HG03460 (cell line): ENCODE results near the gene BICDL1.

Experiments
- ATAC-seq: cut with Tn5 transposase; IDR thresholded peaks from one replicate; pipeline ENCODE4 v1.9.1; 2021; ENCODE audit not compliant: unreplicated experiment

The BICDL1 gene

DNA sequence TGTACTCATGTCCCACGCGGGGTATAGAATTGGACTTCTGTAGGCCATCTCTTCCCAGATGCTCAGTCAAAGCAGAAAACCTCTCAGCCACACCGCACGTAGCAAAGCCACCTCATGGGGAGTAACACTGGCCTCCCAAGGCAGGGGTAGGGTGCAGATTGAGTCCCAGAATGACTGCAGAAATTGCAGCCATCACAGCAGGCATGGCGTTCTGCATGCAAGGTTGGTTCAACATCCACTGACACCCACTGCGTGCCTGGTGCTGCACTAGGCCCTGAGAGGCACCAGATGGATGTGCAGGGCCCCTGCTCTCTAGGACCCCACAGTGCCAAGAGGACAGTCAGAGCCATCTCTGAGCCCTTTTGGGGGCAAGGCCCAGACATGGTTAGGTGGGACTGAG lies 87.6 kb downstream of the BICDL1 start:
- no peak for ATAC-seq

DNA sequence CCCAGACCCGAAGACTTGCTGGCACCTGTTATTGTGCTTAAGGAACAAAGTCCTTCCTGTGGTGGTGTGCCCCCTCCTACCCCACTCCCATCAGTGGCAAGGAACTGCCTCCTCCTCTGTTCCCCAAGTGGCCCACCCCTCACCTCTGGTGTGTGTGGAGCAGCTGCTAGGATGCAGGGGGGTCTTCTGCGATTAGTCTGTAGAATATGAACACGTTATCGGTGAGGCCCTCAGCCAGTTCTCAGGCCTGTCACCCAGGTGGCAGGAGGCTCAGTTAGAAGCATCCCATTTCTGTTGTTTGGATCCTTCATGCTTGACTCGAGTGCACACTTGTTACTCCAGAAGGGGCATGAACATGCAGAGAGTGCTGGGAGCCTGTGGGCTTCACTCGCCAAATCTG lies 88.2 kb downstream of the BICDL1 start:
- no peak for ATAC-seq

DNA sequence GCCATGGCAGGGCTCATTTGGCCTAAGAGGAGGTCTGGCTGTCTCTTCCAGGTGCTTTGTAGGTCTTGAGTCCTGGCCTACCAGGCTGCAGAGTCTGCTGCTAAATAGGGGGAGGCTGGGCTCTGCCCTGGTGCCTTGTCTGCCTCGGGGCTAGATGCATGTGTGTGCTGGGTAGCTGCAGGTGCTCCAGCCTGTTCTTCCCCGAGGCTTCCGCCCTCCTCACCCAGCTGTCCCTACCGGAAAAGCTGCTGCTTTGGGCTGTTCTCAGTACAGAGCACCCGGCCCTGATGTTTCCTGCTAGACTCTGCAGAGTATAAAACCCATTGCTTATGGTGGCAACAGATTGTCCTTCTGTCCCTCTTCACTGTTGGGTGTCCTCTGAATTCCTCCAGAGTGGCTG lies 89.8 kb downstream of the BICDL1 start:
- no peak for ATAC-seq

DNA sequence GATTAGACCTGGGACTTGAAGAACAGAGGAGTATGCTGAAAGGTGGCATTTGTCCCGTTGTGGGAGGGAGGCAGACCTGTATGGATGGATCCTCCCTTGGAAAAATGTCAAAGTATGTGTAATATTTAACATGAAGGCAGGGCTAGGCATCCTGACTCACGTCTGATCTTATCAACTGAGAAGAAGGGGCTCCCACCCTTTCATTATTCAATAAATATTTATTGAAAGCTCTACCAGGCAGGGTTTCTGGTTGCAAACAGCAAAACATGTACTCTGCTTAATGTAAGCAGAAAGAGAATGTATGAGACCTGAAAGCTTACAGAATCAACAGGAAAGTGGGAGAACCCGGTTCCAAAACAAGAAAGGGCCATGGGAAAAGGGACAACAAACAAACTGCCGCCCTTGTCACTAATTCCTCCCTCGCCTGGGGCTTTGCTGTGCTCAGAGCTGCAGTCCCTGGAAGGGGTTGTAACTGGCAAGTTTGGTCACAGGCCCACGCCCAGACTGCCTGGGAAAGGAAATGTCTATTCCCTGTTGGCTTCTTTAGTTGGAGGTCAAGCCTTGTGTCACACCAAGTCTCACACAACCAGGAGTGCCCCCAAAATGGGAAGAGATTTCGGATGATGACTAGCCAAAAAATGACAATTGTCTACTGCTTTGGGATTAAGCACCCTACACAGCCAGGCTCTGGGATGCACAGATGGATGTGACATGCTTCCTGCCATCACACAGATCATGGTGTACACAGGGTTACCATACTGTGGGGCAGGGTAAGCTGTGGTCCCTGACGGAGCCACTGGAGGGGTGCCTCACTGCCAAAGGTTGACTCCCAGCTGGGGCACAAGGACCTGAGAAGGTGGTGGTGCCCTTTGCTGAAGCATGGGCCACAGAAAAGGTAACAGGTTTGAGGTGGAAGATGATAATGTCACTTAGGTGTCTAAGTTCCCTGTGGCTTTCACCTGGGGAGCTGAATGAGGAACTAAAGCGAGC lies 90.7 kb downstream of the BICDL1 start:
- ATAC-seq = no peak

DNA sequence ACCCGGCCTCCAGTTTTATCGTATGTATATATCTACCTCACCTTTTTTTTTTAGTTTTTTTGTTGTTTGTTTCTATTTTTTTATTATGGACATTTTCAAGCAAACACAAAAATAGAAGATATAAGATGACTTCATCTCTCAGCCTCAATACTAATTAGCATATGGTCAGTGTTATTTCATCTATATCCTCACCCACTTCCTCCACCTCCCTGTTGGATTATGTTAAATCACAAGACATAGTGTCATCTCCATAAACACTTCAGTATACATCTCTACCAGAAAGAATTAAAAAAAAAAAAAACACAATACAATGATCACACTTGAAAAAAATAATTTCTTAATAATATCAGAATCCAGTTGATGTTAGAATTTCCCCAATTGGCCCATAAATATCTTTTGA lies 92.6 kb downstream of the BICDL1 start:
- no peak for ATAC-seq

DNA sequence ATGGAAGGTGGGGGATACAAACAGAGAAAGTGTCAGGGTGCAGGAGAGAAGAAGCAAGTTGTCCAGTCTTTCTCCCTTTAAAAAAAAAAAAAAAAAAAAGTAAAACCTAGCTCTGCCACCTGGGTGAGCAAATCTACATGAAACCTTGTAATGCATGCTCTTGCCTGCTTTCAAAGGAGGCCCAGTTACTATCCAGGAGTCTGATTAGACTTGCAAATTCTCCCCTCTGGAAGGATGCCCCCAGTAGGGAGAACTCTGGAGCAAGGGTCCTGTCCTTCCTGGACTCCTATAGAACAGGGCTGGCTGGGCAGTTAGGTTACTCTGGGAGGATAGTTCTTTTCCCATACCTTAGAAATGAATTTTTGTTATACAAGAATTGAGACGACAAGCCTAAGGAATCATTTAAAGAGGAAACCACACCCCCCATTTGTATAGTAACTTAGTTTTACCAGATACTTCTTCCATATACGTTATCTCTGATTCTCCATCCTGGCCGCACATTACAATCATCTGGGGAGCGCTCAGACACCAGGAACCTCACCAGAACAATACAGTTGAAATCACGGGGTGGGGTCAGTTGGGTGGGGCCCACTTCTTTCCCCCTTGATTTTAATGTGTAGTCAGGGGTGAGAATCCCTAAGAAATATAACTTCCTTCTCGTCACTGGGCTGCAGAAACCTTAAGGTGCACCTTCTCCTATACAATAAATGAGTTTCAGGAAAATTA lies 97.0 kb downstream of the BICDL1 start:
- ATAC-seq = no peak

DNA sequence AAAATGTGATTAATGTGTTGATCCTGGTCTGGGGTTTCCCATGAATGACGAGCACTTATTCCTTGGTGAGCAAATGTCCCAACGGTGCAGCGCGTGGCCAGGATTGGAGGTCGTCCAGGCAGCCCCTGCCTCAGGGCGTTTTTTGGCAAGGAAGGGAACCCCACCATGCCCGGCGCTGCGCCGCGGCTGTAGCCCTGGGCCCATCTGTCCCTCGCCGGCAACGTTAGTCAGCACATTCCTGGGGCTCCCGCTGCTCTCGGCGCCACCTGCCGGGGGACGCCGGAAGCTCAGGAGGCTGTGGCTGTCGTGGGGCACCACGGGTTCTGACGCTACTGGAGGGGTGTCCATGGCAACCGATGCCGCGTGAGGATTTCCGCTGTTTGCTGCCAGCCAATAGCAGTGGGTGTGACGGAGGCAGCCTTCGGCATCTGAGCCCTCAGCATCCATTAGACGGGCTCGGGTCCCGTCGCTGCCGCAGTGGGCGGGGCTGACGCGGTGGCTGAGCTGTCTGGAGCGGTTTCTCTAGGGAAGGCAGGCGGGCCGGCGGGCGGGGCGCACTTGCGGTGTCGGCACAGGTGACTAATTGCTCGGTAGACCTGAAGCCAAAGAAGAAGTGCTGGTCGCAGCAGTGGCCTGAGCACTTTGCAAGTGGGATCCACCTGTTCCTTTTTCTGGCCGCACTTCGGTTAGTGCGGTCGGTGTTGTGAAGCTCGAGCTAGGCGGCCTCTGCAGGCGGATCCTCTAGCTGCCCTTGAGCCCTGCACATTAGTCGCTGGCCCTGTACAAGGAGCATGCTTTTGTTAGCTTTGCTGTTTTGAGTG lies 98.0 kb downstream of the BICDL1 start:
- ATAC-seq = peak; percentile 97

DNA sequence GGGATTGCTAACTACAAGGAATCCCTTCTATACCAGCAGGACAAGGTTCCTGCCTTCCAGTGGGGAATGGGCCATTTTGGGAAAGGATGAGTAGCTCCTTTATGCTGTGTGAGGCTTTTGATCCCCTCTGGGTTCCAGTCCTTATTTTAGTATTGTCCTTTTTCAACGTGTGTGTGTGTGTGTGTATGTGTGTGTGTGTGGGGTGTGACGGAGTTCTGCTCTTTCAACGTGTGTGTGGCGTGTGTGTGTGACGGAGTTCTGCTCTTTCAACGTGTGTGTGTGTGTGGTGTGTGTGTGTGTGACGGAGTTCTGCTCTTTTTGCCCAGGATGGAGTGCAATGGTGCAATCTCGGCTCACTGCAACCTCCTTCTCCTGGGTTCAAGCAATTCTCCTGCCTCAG lies 100.1 kb downstream of the BICDL1 start:
- no peak for ATAC-seq

DNA sequence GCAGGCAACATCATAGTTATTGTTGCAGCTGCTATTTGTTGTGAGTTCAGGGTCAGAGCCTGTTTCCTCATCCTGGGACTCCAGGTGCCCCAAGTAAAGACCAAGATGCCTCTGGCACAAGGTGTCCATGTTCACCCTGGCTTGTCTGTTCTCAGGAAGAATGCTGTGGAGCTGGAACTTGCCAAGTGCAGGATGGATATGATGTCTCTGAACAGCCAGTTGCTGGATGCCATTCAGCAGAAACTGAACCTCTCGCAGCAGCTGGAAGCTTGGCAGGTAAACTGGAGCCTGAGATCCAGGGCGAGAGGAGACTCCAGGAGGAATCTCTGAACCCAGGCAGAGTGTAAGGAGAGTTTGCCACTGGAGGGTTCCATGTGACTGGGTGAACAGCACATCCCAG lies 100.8 kb downstream of the BICDL1 start:
- ATAC-seq = no peak

DNA sequence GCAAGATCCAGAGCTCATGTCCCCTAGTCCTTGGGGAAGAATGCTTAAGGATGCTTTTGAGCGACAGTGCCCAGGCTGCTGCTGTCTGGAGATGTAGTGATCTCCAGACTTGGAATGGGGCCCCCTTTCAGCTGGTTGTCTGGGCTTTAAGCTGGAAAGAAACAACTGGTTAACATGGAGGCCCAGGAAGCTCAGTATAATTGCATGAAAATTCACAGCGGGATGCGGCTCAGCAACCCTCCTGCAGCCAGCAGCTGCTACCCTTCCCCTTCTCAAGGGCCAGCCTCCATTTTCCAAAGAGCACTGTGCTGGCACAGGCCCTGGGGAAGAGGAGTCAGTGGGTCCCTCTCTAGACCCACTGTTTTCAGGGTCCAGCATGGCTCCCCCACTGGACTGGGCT lies 101.2 kb downstream of the BICDL1 start:
- ATAC-seq = no peak

DNA sequence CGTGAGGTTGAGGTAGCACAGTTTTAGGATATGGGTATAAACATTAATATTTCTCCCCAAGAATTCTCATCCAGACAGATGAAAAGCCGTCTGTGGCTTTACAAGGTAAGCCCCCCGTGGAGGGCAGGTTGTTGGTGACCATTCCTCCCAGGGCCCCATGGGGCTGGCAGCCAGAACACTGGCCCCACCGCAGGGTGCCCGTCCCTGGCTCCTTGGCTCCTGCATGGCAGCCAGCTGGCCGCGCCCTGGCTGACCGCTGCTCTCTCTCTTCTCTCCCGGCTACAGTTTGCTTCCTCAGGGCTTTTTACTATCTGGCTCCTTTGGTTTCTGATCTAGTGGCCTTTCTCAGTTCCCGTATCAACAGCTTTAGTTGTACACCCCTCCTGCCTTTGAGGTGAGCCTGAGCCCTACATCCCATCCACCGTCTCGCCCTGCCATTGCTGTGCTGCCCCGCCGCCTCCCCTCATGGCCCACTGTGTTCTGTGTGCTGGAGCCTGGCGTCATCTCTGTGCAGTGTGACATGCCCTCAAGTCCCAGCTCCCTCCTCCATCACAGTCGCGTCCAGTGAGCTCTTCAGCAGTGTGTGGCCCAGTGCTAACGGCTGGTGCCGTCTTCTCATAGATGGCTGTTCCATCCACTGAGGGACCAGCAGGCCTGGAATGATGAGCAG lies 101.7 kb downstream of the BICDL1 start:
- no peak for ATAC-seq

DNA sequence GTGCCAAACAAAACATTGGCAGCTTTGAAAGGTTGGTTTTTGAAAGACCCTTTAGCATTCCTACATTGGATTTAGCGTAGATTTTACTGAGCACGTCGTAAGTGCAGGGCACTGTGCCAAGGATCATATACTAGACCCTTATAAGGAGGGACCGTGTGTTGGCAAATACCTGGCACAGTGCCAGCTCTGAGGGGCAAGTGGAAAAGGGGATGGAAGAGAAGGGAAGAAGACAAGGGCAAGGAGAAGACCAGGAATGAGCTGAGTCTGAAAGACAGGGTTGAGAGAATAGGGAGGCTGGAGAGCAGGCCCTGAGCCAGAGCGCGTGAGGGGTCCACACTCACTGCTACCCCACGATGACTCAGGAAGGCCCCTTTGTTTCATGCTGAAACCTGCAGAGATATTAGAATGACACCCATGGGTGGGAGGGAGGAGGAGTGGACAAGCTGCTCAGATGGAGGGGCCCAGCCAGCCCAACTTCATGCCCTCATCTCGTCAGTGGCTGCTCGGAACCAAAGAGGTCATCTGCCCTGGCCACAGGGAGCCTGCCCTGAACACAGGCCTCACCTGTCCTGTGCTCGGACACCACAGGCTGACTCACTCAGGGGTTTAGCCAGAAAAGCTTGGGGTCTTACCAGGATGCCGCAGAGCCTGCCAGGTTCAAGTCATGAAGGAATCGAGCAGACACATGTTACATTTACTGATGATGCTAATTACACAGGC lies 102.5 kb downstream of the BICDL1 start:
- no peak for ATAC-seq

DNA sequence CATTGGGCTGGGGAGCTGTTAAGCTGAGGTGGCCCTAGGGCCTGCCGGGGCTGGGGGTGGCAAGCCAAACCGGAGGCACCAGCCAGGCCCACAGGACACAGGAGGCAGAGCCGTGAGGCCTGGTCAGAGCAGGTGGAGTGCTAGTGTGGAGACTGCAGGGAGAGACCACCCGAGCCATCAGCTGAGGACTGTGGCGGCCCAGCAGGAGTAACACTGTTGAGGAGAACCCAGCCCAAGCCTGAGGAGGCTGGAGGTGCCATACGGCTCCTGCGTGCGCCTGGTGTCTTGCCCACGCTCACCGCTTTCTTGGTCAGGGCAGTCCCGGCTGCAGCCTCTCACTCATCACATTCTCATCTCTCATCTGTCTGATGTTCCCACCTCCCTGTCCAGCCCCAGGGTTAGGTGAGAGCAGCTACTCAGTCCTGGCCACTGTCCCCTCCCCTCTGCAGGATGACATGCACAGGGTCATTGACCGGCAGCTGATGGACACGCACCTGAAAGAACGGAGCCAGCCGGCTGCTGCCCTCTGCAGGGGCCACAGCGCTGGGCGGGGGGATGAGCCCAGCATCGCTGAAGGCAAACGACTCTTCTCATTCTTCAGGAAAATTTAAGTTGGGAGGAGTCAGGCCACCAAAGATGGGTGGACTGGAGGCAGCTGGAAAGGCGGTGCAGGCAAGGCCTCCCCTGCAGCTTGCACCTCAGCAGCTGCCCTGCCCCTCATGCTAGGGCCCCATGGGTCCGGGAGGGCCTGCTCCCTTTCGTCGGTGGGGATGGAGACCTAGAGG lies 103.7 kb downstream of the BICDL1 start:
- no peak for ATAC-seq

DNA sequence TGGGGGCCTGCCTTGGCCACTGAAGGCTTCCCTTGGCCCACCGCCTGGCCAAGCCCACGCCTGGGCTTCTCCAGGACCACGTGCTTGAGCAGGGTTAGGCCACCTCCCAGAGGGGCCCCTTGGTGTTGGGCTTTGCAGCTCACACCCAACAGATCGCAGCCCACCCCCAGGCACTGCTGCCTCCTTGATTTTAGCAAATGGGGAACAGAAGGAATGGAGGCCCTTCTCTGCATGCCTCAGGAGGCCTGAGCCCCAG lies 104.2 kb downstream of the BICDL1 start:
- no peak for ATAC-seq

DNA sequence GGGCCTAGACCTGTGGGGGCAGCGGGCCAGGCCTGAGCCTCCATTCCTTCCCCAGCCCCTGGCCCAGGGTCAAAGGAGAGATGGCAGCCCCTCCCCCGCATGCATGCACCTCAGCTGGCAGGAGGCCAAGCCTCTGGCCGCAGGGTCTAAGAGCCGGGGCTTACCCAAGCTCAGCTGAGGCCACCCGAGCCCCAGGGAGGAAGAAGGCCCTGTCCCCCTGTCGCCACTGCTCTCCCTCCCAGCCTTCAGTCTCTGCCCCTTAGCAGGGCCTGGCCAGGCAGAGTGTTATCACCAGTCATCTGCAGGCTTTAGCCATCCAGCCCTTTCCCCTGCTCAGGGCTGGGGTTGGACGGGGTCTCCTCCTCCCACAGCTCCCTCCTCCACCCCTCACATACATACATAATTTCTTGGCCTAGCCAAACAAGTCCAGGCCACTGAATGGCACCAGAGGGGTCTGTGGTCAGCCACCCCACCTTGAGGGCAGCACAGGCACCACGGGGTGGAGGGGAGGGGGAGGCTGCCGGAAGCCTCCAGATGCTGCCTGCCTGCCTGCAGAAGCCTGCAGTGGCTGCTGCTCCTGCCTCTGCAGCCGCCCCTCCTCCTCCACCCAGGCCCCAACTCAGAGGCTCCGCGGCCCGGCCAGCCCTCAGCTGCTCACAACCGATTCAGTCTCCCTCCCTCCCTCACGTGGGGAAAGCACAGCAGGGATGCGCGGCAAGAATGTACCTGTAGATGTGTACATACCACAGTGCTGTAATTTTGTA lies 104.7 kb downstream of the BICDL1 start:
- ATAC-seq = no peak

DNA sequence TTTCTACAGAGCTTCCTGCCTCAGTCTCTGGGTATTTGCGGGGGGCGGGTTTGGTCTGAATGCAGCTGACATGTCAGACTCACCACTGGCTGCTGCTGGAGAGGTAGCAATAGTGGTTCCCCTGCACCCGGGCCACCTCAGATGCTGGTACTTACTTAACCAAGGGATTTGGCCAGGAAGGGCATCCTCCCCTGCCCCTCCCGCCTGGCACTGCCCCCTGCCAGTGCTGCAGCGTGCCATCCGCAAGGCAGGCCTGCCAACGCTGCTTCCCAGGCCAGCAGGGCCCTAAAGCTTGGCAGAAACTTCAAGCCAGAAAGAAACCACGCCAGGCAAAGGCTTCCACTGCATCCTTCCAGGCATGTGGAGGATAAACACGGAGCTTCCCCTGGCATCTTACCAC lies 105.4 kb downstream of the BICDL1 start:
- ATAC-seq = no peak

DNA sequence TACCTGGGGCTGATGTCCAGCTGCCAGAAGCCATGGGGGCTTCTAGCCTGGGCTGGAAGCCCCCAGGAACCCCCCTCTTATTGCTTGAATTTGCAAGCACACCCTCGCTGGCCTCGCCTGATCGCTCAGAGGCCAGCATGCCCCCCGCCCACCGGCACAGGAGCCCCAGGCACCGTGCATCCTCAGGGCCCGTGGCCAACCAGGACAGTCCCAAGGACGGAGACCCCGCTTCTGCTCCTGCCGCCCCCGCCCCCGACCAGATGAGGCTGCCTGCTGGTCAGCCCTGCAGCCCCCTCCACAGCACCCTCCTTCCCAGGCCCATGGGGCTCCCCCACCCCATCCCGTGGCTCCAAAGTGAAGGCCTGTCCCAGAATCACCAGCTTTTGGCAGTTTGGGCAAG lies 106.3 kb downstream of the BICDL1 start:
- ATAC-seq = no peak

DNA sequence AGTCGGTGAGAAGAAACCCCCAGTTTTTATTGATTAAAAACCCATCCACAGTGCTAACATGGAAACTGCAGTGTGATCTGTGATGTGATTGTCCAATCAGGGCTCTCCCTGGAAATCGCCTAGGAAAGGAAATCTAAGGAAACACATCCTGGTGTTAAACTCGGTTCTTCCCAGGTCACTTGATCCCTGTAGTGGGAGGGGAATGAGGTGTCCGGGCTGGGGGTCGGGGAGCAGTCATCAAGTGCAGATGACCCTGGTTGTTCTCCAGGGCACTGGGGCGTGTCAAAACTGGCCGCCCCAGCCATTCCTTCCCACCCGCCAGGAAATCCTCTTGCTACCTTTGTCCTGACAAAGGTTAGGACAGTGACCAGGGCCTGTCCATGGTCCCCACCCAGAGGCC lies 106.7 kb downstream of the BICDL1 start:
- no peak for ATAC-seq

DNA sequence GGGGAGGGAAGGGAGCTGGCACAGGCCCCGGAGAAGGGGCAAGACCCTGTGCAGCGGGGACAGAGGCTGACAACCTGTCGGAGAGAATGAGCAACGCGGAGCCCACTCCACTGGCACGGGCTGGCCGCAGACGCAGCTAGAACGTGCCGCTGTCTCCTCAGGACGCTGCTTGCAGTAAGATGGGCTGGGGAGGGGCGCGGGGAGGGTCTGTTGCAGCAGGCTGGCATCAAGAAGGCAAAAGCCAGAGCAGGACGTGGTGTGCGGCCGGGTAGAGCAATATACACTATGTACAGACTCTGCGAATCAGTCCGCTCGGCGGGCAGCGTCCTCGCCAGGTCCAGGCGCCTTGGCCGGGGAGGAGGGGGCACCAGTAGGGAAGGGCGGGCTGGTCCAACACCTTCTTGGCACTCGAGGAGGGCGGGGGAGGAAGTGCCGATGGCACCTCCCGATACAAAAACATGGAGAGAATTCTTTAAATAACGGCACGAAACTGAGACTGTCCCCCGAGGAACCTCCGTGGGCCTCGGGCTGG lies 107.7 kb downstream of the BICDL1 start:
- no peak for ATAC-seq
